RKO (cell line): ENCODE results near the gene GPR39.
"Not testable (repeated sequence)": the region's sequence is repeated elsewhere in the genome, so short reads cannot be mapped to it uniquely, and the experiment has no call there.

Experiments used
- DNase-seq: peaks from one replicate; pipeline ENCODE4 v3.0.0-alpha.2; 2016; ENCODE audit warnings: low spot score

The GPR39 gene

DNA sequence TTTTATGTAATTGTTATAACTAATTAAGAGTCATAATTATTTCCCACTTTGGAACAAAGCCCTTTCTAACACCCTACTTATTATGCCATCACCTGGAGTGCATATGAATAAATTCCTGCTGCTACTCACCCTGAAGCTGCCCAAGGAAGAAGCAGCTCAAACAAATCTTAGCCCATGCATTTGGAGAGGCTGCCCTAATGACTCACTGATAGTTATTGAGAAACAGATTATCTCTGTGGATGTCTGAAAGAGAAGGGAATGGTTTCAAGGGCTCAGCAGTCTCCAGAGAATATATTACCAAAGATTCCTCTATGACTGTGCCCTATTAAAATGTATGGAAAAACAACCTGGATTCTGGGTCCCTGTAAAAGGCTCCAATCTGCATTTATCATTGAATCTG, 81.0 kb downstream of the GPR39 start:
- DNase-seq, result no peak

DNA sequence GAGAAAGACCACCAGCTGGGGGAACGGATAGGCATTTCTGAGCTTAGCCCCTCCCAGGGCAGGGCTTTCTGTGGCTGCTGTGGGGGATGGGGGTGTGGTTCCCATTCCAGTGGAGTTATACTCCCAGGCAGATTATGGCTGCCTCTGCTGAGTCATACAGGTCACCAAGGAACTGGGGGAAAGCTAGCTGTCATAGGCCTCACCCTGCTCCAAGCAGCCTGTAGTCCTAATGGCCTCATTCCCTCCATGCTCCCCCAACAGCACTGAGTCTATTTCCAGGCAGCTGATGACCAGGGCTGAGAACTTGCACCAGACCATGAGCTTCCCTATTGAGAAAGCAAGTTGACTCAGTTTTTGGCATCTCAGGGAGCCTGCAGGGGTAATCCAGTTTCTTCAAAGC, 87.1 kb downstream of the GPR39 start:
- DNase-seq, result no peak

DNA sequence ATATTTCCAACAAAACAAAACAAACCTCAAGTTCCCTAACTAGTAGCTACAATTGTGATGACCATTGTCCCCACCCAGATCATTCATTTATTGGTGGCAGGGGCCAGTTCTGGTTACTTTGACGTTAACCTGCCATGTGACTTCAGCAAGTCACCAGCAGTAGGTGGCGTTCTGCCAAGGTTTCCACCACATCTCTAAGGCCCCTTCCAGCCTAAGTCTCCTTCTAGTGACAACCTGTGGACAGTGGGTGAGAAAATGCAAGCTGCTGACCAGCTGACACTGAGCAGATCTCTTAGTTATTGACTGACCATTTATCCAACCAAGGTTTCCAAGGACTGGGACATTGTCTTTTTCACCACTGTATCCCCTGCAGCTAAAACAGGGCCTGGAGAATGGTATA, 98.4 kb downstream of the GPR39 start:
- DNase-seq, result no peak

DNA sequence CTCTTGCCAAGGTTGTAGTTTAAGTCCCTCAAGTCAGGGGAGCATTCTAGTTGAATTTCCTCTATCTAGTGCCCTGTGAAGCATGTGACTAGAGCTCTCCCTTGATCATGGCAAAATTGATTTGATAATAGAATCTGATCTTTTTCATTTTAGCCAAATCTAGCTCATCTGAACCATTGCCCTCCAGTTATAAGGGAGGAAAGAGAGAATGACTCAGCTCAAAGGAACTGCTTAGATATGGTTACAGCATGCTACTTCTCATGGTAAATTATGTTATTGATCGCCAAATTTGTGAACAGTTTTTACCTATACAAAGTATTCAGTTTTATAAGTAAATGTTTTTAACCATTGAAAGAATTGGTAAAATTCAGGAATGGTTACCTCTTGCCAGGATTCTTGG, 100.8 kb downstream of the GPR39 start:
- no peak for DNase-seq

DNA sequence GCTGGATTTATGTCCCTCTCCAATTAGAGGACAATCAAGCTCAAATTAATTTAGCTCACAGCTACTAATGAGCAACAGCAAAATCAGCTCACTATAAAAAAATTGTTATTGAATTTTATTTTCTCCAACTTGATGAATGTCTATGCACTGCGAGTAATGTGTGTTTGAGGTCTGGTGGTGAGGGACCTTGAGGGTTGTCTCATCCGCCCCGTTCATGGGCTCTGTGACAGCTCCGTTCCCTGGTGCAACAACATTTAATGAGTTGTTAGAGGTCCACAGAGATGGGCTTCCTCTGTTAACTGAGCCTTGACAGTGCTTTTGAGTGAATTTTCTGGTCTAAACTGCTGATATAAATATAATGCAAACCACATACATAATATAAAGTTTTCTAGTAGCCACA, 101.7 kb downstream of the GPR39 start:
- no peak for DNase-seq

DNA sequence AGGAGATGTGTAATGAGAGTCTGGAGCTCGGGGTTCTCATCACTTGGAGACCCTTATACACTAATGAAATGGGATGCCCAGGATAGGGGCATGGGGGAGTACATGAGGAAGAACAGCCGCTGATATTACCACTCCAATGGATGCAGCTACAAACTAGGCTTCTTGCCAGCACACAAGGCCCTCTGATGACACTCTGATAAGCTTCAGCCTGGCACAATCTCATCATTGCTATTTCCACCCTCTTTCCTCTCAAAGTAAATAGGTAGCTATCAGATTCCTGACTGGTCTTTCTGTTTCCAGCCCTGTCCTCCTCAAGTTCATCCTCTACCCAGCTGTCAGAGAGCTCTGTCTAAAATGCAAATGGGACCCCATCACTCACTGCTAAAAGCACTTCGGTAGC, 103.0 kb downstream of the GPR39 start:
- DNase-seq, result no peak

DNA sequence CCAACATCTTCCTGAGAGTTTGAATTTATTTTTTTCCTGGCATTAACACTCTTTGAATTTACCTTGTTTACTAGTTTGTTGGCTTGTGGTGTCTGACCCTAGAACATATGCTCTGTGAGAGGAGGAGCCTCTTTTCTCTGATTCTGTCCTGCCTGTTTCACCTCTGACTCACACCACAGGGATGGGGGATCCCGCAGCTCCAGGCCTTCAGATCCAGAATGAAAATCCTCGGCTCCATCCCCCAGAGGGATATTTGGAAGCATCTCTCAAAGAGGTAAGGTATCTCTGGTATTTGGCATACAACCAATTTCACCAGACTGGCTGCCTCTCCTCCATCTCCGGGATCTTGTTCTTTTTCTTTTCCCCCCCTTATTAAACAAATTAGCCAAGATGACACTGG, 104.7 kb downstream of the GPR39 start:
- no peak for DNase-seq

DNA sequence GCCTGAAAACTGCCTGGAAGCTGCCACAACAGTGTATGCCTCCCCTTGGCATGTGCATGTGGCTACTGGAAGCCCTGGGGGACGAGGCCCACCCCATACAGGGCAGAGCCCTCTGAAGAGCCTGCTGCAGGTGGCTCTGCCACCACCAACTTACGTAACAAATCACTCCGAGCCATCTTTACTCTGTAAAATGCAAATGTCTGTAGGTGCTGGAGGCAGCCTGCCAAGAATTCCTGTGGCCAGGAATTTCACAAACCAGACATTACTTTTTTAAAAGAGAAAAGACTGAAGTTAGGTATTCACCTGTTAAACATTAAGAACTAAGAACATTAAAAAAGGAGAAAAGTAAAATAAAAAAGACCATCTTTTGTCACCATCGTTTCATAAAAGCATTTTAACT, 106.3 kb downstream of the GPR39 start:
- no peak for DNase-seq

DNA sequence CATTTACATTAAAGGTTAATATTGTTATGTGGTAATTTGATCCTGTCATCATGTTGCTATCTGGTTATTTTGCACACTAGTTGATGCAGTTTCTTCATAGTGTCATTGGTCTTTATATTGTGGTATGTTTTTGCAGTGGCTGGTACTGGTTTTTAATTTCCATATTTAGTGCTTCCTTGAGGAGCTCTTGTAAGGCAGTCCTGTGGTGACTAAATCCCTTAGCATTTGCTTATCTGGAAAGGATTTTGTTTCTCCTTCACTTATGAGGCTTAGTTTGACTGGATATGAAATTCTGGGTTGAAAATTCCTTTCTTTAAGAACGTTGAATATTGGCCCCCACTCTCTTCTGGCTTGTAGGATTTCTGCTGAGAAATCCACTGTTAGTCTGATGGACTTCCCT, 120.5 kb downstream of the GPR39 start:
- not testable (repeated sequence) for DNase-seq

DNA sequence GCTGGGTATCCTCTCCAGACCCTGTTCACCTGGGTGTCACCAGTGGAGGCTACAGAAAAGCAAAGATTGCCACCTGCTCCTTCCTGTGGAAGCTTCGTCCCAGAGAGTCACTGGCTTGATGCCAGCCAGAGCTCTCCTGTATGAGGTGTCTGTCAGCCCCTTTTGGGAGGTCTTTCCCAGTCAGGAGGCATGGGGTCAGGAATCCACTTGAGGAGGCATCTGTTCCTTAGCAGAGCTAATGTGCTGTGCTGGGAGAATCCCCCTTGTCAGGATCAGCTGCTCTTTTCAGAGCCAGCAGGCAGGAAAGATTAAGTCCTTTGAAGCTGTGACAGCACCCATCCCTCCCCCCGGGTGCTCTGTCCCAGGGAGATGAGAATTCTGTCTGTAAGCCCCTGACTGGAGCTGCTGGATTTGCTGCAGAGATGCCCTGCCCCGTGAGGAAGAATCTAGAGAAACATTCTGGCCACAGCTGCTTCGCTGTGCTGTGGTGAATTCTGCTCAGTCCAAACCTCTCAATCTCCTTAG, 121.8 kb downstream of the GPR39 start:
- DNase-seq, result no peak

DNA sequence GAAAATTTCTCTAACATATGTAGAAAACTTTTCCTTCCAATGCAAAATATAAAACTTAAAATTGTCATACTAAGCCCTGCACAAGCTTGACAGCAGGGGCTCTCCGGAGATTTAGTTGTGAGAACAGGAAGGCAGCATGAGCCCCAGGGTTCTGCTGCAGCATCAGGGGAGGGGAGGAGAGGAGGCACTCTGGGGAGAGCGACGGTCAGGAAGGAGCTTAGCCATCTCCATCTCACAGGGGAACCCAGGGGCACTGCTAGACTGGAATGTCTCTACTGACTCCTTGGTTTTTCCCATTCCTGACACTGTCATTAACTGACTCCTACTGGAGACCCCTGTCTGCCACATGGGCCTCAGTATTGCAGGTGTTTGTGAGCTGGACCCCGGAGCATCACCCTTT, 123.6 kb downstream of the GPR39 start:
- DNase-seq, result no peak

DNA sequence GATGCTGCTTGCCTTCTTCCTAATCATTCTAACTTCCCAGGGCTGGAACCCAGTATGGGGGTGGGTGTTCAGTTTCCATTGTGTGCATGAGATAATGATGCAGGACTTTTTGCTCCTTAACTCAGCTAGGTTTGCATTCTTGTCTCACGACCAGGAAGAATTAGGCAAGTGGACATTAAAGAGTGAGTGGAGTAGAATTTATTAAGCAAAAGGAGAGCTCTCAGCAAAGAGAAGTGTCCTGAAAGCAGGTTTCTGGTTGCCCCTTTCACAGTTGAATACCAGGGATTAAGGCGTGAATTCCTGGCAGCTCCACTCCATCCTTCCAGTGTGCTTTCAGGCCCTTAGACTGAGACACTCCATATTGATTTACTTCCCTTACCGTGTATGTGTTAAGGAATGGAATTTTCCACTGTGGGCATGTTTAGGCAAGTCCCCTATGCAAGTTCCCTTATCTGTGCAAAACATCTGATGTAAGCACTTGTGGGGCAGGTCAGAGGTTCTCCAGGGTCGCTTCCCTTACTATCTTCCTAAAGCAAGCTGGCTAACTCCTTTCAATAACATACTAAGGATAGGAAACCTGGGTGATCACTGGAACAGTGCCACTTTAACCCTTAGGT, 126.5 kb downstream of the GPR39 start:
- DNase-seq, result no peak

DNA sequence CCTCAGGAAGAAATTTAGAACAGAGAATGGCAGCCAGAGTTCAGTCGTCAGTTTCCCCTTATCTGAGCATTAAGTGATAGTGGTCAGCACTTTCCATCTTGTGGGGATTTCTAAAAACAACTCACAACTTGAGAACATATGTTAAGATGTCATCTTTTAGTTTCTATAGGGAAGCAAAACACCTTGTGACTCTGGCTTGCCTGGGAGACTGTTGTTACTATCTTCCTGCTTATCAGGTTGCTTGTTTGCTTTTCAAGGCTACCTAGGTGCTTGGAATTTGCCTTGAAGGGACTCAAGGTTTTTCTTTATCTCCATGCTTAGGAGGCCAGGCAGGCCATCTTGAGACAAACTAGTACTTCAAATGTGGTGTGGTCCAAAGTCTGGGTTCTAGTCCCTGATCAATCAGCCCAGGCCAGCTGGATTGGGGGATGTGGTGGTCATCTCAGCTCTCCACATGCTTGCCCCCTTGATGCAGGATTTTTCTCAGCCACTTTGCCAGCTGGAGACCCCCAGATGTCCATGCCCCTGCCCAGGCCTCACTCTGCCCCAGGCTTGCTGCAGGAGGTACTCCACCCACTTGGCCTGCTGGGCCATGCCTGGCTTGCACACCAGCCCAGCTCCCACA, 127.5 kb downstream of the GPR39 start:
- no peak for DNase-seq

DNA sequence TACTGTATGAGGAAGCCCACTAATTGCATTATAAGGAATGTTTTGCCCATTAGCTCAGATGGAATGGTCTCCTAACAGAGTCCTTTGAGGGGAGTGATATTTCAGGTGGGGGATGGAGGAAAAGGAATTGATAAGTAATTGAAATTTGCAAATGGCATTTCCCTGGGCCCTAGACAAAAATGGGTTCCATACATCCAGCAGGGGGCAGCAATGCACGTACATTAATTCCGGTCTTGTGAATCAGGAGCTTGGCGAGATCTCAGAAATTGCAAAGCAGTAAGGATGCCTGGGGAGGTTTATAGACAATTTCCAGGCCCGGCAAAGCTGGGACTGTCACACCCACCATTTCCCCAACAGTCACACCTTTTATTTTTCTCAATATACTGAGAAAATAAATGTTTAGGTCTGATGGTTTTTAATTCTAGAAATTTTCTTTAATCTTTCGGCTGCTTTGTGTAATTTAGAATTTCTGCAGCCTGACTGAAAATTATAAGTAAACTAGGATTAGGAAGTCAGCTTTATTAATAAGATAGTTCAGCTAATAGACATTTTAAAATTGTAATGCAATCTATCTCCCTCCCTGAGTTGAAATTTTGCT, 130.6 kb downstream of the GPR39 start:
- peak; percentile 42 for DNase-seq

DNA sequence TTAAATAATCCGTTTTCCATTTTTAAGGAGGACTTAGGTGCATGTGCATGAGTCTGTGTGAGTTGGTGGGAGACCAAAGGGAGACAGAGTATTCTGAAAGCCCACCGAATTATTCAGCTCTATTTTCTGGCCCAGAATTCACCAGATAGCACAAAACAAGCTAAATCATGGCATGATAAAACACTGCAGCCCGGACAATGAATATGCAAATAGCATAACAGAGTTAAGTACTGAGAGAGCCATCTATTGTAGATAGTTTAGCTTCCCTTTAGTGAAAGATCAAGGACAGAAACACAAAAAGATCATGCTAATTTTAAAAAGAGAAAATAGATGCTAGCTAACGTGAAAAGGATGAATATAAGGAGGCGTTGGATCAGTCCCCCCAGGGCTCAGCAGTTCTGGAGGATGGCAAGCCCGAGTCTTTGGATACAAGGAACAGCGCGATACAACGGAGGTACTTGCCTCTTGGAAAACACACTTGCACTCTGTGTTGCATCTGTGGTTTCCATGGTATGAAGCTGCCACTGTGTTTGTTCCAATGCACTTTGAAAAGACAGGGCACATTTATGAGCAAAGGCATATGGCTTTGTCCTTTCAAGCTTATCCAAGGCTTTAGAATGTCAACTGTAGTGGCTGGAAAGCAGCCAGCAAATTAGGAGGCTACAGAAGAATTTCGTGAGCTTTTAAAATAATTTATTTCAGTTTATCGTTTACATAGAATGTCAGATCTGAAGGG, 133.5 kb downstream of the GPR39 start:
- DNase-seq, result no peak

DNA sequence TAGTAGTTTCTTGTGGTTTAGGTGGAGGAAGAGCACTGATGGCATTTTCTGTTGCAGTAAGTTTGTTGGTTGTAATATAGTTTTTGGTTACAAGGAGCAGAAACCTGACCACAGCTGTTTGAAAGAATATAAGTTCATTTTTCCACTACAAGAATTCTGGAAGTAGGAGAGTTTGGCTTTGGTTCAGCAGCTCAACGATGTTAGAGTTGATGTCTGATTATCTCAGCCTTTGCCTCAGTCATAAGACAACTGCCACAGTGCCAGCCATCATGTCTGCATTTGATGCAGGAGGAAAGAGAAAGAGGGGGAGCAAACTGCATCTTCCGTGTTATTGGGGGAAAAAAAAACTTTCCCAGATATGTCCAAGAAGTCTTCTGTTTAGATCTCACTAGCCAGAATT, 134.3 kb downstream of the GPR39 start:
- DNase-seq, result no peak

DNA sequence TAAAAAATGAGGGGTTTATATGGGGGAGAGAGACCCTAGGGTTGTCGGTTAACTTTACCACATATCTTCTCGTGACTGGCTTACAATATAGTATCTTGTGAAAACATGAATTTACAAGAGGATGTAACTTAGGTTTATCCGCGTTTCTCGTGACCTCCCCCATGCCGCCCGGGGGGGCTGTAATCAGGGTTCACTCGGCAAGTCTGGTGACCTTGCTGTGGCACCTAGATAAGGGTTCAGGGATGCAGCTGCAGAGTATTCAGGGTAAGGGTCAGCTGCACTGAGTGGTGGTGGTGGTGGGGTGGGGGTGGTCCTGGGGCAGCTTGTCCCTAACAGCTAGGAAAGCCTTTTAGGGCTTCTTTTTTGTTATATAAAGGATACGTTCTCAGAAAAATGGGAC, 141.1 kb downstream of the GPR39 start:
- DNase-seq, result no peak

DNA sequence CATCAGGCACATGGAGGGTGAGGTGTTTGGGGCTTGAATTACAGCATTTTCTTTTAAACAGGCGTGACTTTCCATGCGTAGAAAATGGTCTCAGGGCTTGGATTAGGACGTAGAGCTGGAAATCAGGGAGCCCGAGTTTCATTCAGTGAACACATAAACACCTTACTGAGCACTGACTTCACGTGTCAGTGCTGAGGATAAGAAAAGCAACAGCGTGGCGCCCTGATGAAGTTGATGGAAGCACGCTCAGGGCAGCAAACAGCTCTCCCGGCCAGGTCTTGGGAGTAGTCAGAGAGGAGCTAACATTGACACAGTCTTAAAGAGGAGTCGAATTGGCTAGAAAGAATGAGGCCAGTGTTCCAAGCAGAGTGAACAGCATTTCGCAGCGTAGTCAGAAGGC, 142.7 kb downstream of the GPR39 start:
- DNase-seq, result no peak

DNA sequence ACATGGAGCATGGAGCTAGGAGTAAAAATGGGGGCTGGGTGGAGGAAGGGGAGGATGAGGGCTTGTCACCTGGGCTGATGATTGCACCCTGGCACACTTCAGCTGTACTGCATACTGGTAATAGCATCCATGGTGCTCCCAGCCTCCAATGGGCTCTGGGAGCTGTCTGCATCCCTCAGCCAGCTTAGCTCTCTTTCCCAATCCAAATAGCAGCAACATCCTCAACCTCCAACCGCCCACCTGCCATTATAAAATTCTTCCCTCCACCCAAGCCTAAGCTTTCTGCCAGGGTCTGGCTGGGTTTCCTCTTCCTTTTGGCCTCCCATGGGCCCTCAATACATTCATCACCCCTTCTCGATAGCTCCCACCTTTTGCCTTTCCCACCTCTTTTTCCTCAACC, 143.3 kb downstream of the GPR39 start:
- no peak for DNase-seq

DNA sequence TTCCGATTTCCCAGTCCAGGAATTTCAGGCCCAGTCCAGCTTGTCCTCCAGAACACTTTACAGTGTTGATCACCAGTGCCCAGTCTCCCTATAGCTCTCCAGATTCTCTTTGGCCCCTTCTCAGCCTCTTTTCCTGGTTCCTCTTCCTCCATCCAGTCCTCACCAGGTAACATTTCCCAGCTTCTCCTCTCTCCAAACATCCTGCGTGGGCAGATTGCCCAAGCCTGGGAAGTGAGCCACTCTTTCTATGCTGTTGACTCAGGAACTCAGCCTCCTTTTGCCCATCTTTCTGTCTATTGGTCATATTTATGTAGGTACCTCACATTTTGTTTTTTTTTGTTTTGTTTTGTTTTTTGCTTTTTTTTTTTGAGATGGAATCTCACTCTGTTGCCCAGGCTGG, 144.0 kb downstream of the GPR39 start:
- no peak for DNase-seq

DNA sequence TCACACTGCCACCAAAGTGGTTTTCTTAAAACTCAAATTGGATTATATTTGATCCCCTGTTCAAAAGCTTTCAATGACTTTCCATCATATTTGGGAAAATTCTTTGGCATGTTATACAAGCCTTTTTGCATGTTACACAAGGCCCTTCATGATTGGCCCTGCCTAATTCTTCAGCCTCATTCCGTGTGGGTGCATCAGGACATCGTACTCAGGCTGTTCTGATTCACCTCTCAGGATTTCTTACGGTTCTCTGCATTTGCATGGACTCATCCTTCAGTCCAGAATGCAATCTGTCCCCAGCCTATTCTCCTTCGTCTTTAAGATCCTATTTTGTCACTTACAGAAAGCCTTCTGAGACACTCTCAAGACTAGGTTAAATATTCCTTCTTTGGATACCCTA, 145.6 kb downstream of the GPR39 start:
- DNase-seq, result no peak

DNA sequence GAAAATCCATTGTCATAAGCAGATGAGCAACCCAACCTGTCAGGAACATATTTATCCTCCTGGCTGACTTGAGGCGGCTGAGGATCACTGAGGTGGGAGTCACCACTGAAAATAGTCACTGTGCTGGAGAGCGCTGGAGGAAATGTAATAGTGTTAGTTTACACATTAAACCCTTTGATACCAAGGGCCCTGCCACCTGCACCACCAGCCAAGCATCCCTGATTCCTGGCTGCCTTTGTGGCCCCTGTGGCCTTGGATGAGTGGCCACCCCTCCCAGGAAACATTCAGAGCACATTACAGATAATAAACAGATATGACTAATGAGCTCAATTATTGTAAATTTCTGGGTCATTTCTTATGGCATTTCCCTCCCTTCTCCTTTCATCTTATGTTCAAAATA, 147.5 kb downstream of the GPR39 start:
- no peak for DNase-seq

DNA sequence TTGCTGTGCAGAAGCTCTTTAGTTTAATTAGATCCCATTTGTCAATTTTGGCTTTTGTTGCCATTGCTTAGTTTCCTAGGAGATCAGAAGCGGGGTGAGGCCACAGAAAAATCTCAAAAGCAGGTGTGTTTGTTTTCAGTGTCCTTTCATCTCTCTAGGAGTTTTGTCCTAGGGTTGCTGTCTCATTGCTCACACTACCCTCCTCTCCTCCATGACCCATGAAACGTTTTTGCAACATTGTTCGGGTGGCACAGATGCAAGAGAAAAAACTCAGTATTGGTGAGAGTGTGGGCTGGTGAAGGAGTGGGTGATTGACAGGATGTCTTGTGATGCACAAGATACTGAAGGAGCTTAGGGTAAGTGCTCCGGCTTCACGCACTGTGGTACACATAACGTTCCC, 149.8 kb downstream of the GPR39 start:
- no peak for DNase-seq
